B cell (primary cell): ENCODE measurements around the gene HCK. TPM values are rescaled to one million over a fixed set of nuclear protein-coding genes. Genes with fewer than 3 reads are reported as not detected.

Source experiments
- ATAC-seq: fragments of 200-7000 bp; cut with Tn5 transposase; one replicate; pipeline ENCODE4 v1.10.0; 2021; ENCODE audit warnings: low read depth, mild to moderate bottlenecking, moderate number of reproducible peaks, moderate library complexity
- CTCF ChIA-PET: fragments of 350-600 bp; sonication (Branson Sonifier 250); formaldehyde crosslinking; loops from one replicate; lab custom pipeline; 2021; ENCODE audit warnings: antibody characterized with exemption, inconsistent platforms; lab: Charles Lee
- POLR2A ChIA-PET: fragments of 350-600 bp; sonication (Branson Sonifier 250); formaldehyde crosslinking; loops from one replicate; lab custom pipeline; 2021; ENCODE audit warnings: antibody characterized with exemption; lab: Charles Lee
- DNase-seq: peaks from one replicate; pipeline ENCODE4 v3.0.0; 2013
- H2AFZ ChIP-seq: 2 replicates; pipeline ENCODE4 v1.6.1; 2012; ENCODE audit warnings: mild to moderate bottlenecking, low read depth, low read length; ENCODE audit not compliant: insufficient read depth, poor library complexity, severe bottlenecking
- H3K27ac ChIP-seq, 2 donors: 1 replicate in 1 of 2; 2 replicates in 1 of 2; pipeline ENCODE4 v1.5.1; 2012 to 2013; ENCODE audit warnings: low read length in 2 of 2, mild to moderate bottlenecking in 2 of 2, moderate library complexity in 1 of 2
- H3K27me3 ChIP-seq, 4 experiments: fragments of 200-600 bp in 1 of 4; sonication (generic) in 1 of 4; replicated peaks in 1 of 4; 1 replicate in 2 of 4; 2 replicates in 2 of 4; pipeline versions ENCODE4 v1.6.1 to v1.7.0; 2013 to 2016; ENCODE audit warnings: low read length in 3 of 4, mild to moderate bottlenecking in 2 of 4, mixed read lengths in 1 of 4, moderate library complexity in 1 of 4; ENCODE audit not compliant: insufficient read depth in 4 of 4, control insufficient read depth in 3 of 4; ENCODE audit errors: control extremely low read depth in 1 of 4
- H3K36me3 ChIP-seq, 2 experiments: replicated peaks in 1 of 2; 1 replicate in 1 of 2; 2 replicates in 1 of 2; pipeline versions ENCODE4 v1.6.1 to v1.7.1; 2013; ENCODE audit warnings: low read length in 1 of 2; ENCODE audit not compliant: insufficient read depth in 2 of 2, control insufficient read depth in 1 of 2; ENCODE audit errors: control extremely low read depth in 1 of 2, extremely low read depth in 1 of 2
- H3K4me1 ChIP-seq, 2 donors: fragments of 200-600 bp in 1 of 2; sonication (generic) in 1 of 2; 1 replicate in 1 of 2; 2 replicates in 1 of 2; pipeline versions ENCODE4 v1.5.1 to v1.6.1; 2013 to 2017; ENCODE audit warnings: low read length in 2 of 2; ENCODE audit not compliant: control insufficient read depth in 2 of 2, insufficient read depth in 2 of 2
- H3K4me2 ChIP-seq: replicated peaks from 2 replicates; pipeline ENCODE3; 2012; ENCODE audit warnings: mild to moderate bottlenecking, low read depth, low read length; ENCODE audit not compliant: poor library complexity, severe bottlenecking
- H3K4me3 ChIP-seq, 5 experiments: fragments of 200-600 bp in 1 of 5; sonication (generic) in 1 of 5; 1 replicate in 3 of 5; 2 replicates in 2 of 5; pipeline versions ENCODE4 v1.5.1 to v1.7.0; 2011 to 2016; ENCODE audit warnings: low read length in 4 of 5, mild to moderate bottlenecking in 4 of 5, low read depth in 2 of 5, control low read depth in 1 of 5, moderate library complexity in 1 of 5; ENCODE audit not compliant: insufficient read depth in 1 of 5; ENCODE audit errors: control extremely low read depth in 1 of 5, extremely low read depth in 1 of 5
- H3K79me2 ChIP-seq: fragments of 200-600 bp; sonication (generic); one replicate; pipeline ENCODE4 v1.6.0; 2016; ENCODE audit warnings: low read length; ENCODE audit not compliant: control insufficient read depth, insufficient read depth
- H3K9ac ChIP-seq: fragments of 200-600 bp; sonication (generic); 2 replicates; pipeline ENCODE4 v1.6.1; 2017; ENCODE audit warnings: mild to moderate bottlenecking, low read length, moderate library complexity
- H3K9me3 ChIP-seq, 3 donors: one replicate each; pipeline versions ENCODE4 v1.6.1 to v1.7.1; 2013; ENCODE audit warnings: low read length in 2 of 3; ENCODE audit not compliant: control insufficient read depth in 2 of 3, insufficient read depth in 1 of 3; ENCODE audit errors: control extremely low read depth in 1 of 3
- H4K20me1 ChIP-seq: 2 replicates; pipeline ENCODE4 v1.6.0; 2012; ENCODE audit warnings: mild to moderate bottlenecking, low read length; ENCODE audit not compliant: insufficient read depth, control insufficient read depth, poor library complexity, severe bottlenecking
- H3K27ac Mint-ChIP-seq: one replicate; pipeline ENCODE4 v1.8.0; 2021; ENCODE audit warnings: mixed read lengths
- H3K27me3 Mint-ChIP-seq: one replicate; pipeline ENCODE4 v1.8.0; 2021; ENCODE audit warnings: mixed read lengths
- H3K4me1 Mint-ChIP-seq: one replicate; pipeline ENCODE4 v1.8.0; 2021; ENCODE audit warnings: mixed read lengths
- H3K4me3 Mint-ChIP-seq: one replicate; pipeline ENCODE4 v1.8.0; 2021; ENCODE audit warnings: mixed read lengths
- H3K9me3 Mint-ChIP-seq: one replicate; pipeline ENCODE4 v1.8.0; 2022; ENCODE audit warnings: mixed read lengths; ENCODE audit not compliant: insufficient read depth
- CTCF ChIP-seq: fragments of 200-600 bp; IDR thresholded peaks from one replicate; pipeline ENCODE4 v1.8.0; 2022; ENCODE audit warnings: antibody characterized with exemption, mild to moderate bottlenecking
- EZH2 ChIP-seq: IDR thresholded peaks from 2 replicates; pipeline ENCODE4 v1.6.1; 2012; ENCODE audit warnings: borderline replicate concordance, low read depth, mild to moderate bottlenecking, moderate library complexity, low read length; ENCODE audit not compliant: insufficient read depth, poor library complexity, severe bottlenecking
- WGBS: methylation state at CpG from one replicate; pipeline ENCODE4 v1.1.5; 2013; ENCODE audit warnings: missing lambda C conversion rate; ENCODE audit not compliant: insufficient coverage; 5-methylcytosine and 5-hydroxymethylcytosine counted together
- intact Hi-C: fragments of 100-400 bp; cut with micrococcal nuclease; formaldehyde crosslinking; loops from one replicate; pipeline ENCODE4 v1.10.0; 2022
- polyA plus RNA-seq: library from polyadenylated mRNA; depleted of rRNA; stranded (reverse); fragments of >200 nt; gene quantifications from 2 replicates; pipeline ENCODE4 v1.2.3, GENCODE V29; 2012
- total RNA-seq, 2 donors: library from RNA; stranded (reverse); fragments of 120-200 nt in 1 of 2; gene quantifications; 1 replicate in 1 of 2; 2 replicates in 1 of 2; pipeline versions ENCODE4 v1.2.3 to v1.2.4, GENCODE V29; 2013 to 2022

Gene HCK
- total and polyA plus RNA-seq, 2 donors (not counting 1 experiment from before 2014, with no cell fraction given) = 33.3 to 48.6 TPM

DNA sequence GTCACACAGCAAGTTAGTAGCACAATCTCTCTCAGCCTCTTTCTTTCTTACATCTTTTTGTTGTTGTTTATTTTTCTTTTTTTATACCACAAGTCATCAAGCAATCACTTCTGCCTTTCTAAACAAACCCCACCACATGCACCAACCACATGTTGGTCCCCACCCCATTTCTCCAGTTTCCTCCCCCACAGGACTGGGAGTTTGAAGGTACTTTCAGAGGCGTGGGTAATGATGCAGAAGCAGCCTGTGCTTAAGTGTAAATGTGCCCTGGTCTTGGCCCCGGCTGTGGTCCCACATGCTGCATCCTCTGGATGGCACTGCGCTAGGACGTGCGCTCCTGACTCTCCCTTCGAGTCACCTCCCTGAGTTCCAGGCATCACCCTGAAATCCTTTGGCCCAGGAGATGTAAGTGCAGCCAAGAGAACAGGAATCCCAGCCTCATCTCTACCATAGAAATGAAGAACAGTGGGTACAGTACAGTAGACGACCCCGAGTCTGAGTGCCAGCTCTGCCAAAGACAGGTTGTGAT, 5.7 kb downstream of the HCK start:
- TF ChIP-seq EZH2 (no peak), CTCF (no peak)
- H3K4me2 ChIP-seq = no peak overlapping the region
- Mint-ChIP-seq H3K27ac (no peak overlapping the region), H3K9me3 (no peaks in the 10 kb centered on the region), H3K4me3 (peak overlapping the region; percentile 10), H3K4me1 (peaks cover 52% of the 10 kb centered on the region), H3K27me3 (no peaks in the 10 kb centered on the region)
- ChIA-PET CTCF (interaction anchor here (2.0 kb wide), 2 partner anchors 26 to 27 kb away, joined by 5 read pairs; no protein-coding TSS in a partner anchor), POLR2A (no interaction called here)
- H3K9me3 ChIP-seq = no peaks in the 10 kb centered on the region
- no peak overlapping the region for H3K9ac ChIP-seq
- H3K27me3 ChIP-seq = peaks cover 0 to 3% (median 0%) of the 10 kb centered on the region in 4 experiments
- ATAC-seq = no peak
- no peaks in the 10 kb centered on the region for H4K20me1 ChIP-seq
- H3K4me3 ChIP-seq = no peak overlapping the region
- H2AFZ ChIP-seq = no peak overlapping the region
- peaks cover 33 to 49% of the 10 kb centered on the region in 2 donors for H3K4me1 ChIP-seq
- no peak for DNase-seq
- intact Hi-C loops = no loop called here
- H3K36me3 ChIP-seq = peaks cover 0 to 7% of the 10 kb centered on the region in 2 experiments
- peaks cover 29% of the 10 kb centered on the region for H3K79me2 ChIP-seq
- no peak overlapping the region for H3K27ac ChIP-seq
- WGBS = 90% methylated on average over 7 of the region's 8 CpGs

- H3K4me3 Mint-ChIP-seq = no peak overlapping the region
- ChIA-PET CTCF (interaction anchor here (6.8 kb wide), 1 partner anchor 32 kb away, joined by 27 read pairs; no protein-coding TSS in a partner anchor), POLR2A (no interaction called here)
- Histone ChIP-seq H3K79me2 (peaks cover 29% of the 10 kb centered on the region), H3K9me3 (no peaks in the 10 kb centered on the region), H3K4me2 (no peak overlapping the region), H3K27me3 (no peaks in the 10 kb centered on the region), H3K27ac (no peak overlapping the region), H4K20me1 (no peaks in the 10 kb centered on the region), H2AFZ (no peak overlapping the region), H3K36me3 (peaks cover 1 to 7% of the 10 kb centered on the region in 2 experiments), H3K4me1 (peaks cover 29 to 46% of the 10 kb centered on the region in 2 donors), H3K9ac (no peak overlapping the region), H3K4me3 (no peak overlapping the region)
- H3K9me3 Mint-ChIP-seq = no peaks in the 10 kb centered on the region
- H3K27ac Mint-ChIP-seq = no peak overlapping the region
- H3K4me1 Mint-ChIP-seq = peaks cover 48% of the 10 kb centered on the region
- no peaks in the 10 kb centered on the region for H3K27me3 Mint-ChIP-seq
- TF ChIP-seq EZH2 (no peak), CTCF (no peak)
- DNase-seq = no peak
- intact Hi-C loops = no loop called here
- 86% methylated on average over 1 of the region's 1 CpG for WGBS
- ATAC-seq = no peak
Observed at GRCh38 chr20:32059189-32059588, 7.1 kb downstream of the HCK start.
